GM12874 (cell line): ENCODE data around the gene DSCAML1.

Experiments used
- TF ChIP-seq, protein P1 (sequence below): IDR thresholded peaks from 2 replicates; pipeline ENCODE4 v1.5.1; 2011; ENCODE audit warnings: low read depth, mild to moderate bottlenecking, control low read depth, low read length, moderate library complexity; ENCODE audit not compliant: insufficient read depth

DSCAML1 gene

DNA sequence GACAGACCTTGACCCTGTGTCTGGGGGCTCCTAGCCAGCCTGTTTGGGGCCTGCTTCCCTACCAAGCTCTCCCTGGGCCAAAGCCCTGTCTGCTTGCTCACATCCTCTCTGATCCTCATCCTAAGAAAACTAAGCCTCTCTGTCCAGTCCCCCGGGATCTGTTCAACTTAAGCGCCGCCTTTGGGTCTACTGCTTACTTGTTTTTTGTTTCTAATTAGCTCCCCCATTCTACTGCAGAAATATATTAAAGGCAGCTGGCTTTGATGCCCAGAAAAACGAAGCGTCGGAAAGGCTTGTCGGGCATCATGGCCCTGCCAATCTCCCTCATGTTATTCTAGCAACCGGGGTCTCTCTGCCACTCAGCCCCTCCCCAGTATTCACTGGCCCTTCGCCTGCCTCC, 3.4 kb downstream of the DSCAML1 start:
- TF ChIP-seq, protein P1, sequence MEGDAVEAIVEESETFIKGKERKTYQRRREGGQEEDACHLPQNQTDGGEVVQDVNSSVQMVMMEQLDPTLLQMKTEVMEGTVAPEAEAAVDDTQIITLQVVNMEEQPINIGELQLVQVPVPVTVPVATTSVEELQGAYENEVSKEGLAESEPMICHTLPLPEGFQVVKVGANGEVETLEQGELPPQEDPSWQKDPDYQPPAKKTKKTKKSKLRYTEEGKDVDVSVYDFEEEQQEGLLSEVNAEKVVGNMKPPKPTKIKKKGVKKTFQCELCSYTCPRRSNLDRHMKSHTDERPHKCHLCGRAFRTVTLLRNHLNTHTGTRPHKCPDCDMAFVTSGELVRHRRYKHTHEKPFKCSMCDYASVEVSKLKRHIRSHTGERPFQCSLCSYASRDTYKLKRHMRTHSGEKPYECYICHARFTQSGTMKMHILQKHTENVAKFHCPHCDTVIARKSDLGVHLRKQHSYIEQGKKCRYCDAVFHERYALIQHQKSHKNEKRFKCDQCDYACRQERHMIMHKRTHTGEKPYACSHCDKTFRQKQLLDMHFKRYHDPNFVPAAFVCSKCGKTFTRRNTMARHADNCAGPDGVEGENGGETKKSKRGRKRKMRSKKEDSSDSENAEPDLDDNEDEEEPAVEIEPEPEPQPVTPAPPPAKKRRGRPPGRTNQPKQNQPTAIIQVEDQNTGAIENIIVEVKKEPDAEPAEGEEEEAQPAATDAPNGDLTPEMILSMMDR = no peak

DNA sequence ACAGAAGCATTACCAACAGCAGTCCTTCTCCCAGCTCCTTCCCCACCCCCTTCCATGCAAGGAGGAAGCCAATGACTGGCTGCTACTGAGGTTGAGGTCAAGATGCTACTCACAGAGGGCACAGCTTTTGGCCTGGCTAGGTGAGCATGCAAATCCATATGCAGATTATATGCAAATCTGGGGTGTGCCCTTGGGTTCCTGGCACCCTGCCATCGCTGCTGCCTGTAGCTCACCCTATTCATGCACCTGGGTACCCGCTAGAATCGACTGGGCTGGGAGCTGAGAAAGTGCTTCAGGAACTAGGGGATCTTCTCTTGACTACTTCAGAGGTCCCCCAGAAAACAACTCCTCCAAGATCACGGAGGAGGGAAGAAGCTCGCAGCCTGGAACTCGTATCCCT, 4.0 kb downstream of the DSCAML1 start:
- TF ChIP-seq, protein P1 = no peak

DNA sequence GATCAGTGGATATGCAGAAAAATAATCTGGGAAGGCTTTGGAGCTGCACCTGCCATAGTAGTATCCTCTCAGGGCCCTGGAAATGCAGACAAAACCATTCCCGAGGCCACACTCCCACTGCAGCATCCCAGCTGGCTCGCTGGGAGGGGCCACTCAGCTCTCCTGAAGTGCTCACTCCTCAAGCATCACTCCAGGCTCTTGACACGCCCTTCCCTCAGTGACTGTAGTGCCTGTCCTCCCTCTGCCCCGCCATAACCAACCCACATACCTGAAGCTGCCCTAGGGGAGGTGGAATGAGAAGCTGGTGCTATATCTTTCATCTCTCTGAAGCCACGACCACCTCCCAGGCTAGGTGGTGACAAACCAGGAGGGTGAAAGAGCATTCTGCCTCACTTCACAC, 4.8 kb downstream of the DSCAML1 start:
- TF ChIP-seq, protein P1 = no peak

DNA sequence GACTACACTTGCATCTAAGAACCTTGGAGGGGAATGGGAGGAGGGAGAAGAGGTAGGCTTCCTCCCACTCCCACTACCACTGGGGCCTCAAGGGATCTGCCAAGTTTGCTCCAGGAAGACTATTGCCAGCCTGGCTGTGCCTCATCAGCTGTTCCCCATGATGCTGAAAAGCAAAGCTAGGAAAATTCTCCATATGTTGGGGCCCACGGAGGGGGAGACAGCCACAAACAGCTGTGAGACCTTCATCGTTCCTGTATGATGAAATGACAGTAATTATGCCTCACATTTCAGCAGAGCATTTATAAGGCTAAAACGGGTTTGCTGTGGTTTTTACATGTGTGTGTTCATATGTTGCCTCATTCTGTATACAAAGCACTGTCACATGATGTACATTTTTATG, 6.7 kb downstream of the DSCAML1 start:
- TF ChIP-seq, protein P1 = no peak

DNA sequence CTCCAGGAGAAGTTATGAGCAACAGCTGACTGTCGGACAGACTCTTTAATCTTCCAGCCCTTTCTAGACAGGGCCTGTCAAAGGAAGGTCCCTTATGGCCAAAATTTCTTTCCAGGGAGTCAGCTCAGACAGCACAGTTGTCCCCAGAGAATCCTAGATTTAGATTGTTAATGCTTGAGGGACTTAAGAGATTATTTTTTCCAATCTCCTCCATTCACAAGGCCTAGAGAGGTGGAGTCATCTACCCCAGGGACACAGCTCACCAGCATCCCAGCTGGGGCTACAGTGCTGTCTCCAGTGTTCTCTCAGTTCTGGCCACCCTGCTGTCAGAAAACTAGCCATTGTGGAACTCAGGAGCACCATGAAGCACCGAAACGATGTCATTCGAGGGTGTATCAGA, 7.8 kb downstream of the DSCAML1 start:
- TF ChIP-seq, protein P1 = no peak

DNA sequence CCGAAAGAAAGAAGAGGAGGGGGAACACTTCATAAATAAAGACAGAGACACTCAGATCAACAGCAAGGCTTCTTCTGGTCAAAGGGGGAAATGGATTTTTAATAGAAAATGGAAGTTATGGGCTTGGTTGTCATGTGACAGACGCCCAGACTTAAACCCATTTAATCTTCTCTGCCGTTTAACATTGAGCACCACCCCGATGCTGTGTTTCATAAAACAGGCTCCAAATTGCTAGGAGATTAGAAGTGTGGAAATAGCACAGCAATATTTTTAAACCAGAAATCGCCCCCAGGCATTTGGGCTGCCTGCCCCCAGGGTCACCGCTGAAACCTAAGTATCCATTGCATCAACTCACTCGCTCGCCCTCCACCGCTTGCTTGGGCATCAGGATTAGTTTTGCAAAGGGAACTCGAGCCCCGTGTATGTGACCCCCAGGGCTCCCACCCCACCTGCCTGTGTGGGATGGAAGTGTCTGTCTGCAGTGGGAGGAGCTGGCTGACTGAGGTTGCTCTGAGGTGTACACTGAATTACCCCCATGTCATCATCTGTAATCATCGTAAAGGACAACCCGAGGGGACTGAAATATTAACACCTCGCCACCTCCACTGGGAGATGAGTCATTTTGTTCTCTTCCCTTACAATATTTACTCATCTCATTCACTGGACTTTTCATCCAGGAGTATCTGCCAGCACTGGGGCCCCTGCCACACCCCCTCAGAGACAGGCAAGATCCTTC, 10.7 kb downstream of the DSCAML1 start:
- TF ChIP-seq, protein P1 = no peak

DNA sequence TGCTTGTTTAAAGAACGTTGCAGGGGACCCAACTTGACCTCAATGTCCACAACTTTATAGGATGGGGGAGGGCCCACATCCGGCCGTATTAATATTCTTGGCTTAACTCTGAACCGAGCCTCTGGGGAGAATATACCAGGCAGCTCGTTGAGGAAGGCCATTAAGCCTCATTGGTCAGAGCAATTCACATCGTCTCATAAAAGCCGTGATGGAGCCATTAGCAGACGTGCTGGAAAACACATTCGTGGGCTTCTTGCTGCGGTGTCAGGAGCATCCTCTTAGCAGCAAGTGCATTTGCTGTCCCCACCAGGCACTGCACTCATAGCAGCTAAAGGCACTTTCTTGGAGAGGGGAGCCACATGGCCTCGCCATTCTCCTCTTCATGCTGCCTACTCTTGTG, 14.9 kb downstream of the DSCAML1 start:
- TF ChIP-seq, protein P1 = no peak

DNA sequence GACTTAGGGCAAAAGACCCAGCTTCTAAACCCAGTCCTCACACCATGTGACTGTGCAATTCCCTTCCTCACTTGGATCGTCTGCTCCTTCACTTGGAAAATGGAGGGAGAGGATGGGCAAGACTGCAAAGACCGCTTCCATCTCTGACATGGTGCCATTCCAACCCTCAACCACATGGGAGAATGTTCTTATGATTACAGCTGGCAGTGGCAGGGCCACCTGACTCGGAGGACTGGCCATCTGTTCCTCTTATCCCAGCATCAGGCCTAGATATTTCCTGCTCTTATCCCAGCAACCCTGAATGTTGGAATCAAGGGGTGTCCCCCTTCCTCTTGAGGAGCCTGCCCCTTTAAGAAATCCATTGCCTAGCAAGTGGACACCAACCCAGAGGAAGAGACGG, 15.4 kb downstream of the DSCAML1 start:
- TF ChIP-seq, protein P1 = no peak
